SU-DHL-6 (cell line): ENCODE measurements around the gene GSN.

ENCODE experiments used
- CTCF ChIP-seq: fragments of 200-600 bp; sonication (generic); IDR thresholded peaks from one replicate; pipeline ENCODE4 v1.5.1; 2017; ENCODE audit warnings: antibody characterized with exemption, mild to moderate bottlenecking, low read length, moderate library complexity; ENCODE audit not compliant: insufficient read depth, poor library complexity, severe bottlenecking
- EZH2phosphoT487 ChIP-seq: fragments of 200-600 bp; sonication (generic), shearing (Covaris generic); conservative IDR thresholded peaks from 2 replicates; pipeline ENCODE4 v1.6.1; 2018; ENCODE audit warnings: mild to moderate bottlenecking, antibody characterized with exemption, low read length, moderate library complexity, mixed read lengths

GRCh38 chr9:121249563-121249962 lies 18.4 kb upstream of the GSN start:
- no peak for TF ChIP-seq CTCF
- TF ChIP-seq EZH2phosphoT487: no peak
